Epithelial cell of proximal tubule (primary cell): ENCODE results near the gene PTCD2. TPM values are rescaled to one million over a fixed set of nuclear protein-coding genes. Genes with fewer than 3 reads are reported as not detected.

Source experiments
- DNase-seq: peaks from one replicate; pipeline ENCODE4 v3.0.0-alpha.2; 2011; ENCODE audit warnings: low read depth
- H3K4me3 ChIP-seq: 2 replicates; pipeline ENCODE4 v1.5.1; 2011; ENCODE audit warnings: low read depth, mild to moderate bottlenecking, low read length
- CTCF ChIP-seq: conservative IDR thresholded peaks from 2 replicates; pipeline ENCODE4 v1.5.1; 2012; ENCODE audit warnings: low read depth, mild to moderate bottlenecking, low read length
- total RNA-seq: library from RNA; depleted of rRNA; stranded (reverse); fragments of >200 nt; gene quantifications from 2 replicates; pipeline ENCODE4 v1.2.3, GENCODE V29; 2015

The PTCD2 gene
- total RNA-seq, 1 donor from 2014 or later: 6.6 TPM

- no peak overlapping the region for H3K4me3 ChIP-seq
- DNase-seq: no peak
- TF ChIP-seq CTCF: no peak
Measured at GRCh38 chr5:72369711-72370110, 49.5 kb downstream of the PTCD2 start.

- DNase-seq: no peak
- TF ChIP-seq CTCF: no peak
- no peak overlapping the region for H3K4me3 ChIP-seq
Measured at GRCh38 chr5:72372331-72372730, 52.2 kb downstream of the PTCD2 start.

GRCh38 chr5:72372923-72373322 lies 52.8 kb downstream of the PTCD2 start:
- TF ChIP-seq CTCF: no peak
- DNase-seq: no peak
- H3K4me3 ChIP-seq: no peak overlapping the region

GRCh38 chr5:72374844-72375243 lies 54.7 kb downstream of the PTCD2 start:
- no peak overlapping the region for H3K4me3 ChIP-seq
- TF ChIP-seq CTCF: no peak
- DNase-seq: no peak

- H3K4me3 ChIP-seq: no peak overlapping the region
- no peak for TF ChIP-seq CTCF
- no peak for DNase-seq
Measured at GRCh38 chr5:72376381-72376780, 56.2 kb downstream of the PTCD2 start.

- TF ChIP-seq CTCF: no peak
- no peak for DNase-seq
- no peak overlapping the region for H3K4me3 ChIP-seq
Measured at GRCh38 chr5:72377910-72378638, 57.9 kb downstream of the PTCD2 start.
